ENCODE data around the gene CCNK.

Gene CCNK

DNA sequence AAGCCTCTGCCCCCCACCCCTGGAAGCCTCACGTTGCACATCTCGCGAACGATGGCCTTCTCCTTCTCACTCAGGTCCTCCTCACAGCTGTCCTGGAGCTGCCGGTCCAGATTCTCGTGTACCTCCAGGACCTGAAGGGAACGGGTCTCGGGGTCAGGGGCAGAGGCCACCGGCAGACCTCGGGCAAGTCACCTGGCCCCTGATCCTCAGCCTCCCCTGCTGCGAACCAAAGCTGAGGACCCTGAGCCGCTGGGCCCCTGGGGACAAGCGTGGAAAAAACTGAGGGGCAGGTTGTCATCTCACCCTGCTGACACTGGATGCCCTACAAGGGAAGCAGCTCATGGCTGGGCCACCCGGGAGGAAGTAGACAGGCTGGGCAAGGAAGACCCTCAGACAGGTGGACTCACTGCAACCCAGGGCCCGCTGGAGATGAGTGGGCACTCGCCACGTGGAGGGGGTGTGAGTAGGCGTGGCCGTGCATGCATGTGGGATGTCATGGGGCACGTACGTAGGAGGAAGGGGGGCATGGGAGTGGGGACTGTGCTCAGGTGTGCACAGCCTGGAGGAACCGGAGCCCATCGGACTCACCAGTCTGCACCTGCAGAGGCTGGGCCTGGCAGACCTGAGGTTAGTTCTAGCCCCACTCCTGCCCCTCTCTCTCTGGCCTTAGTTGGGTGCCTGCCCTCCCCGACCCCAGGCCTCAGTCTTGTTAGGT, 35.1 kb downstream of the CCNK start:
- Histone ChIP-seq H4K20me1 (ENCODE audit: control insufficient read depth, insufficient read depth, low read depth, low read length) (no peaks in the 10 kb centered on the region), H3K36me3 (ENCODE audit: control insufficient read depth, low read length) (no peaks in the 10 kb centered on the region), H3F3A (ENCODE audit: control insufficient read depth, insufficient read depth) (peaks cover under 1% of the 10 kb centered on the region; the same call in 1 of the 2 replicates), H3K4me3 (ENCODE audit: low read length) (no peak overlapping the region), H3K4me1 (ENCODE audit: control insufficient read depth, low read length) (no peaks in the 10 kb centered on the region), H3K79me2 (ENCODE audit: control insufficient read depth, low read length) (no peaks in the 10 kb centered on the region), H3K27ac (ENCODE audit: low read depth, low read length) (no peak overlapping the region), H3K9me2 (replicated peaks; ENCODE audit: control insufficient read depth, low read length) (no peaks in the 10 kb centered on the region), H3K4me2 (ENCODE audit: low read length) (no peak overlapping the region), H3K9me3 (ENCODE audit: control insufficient read depth, insufficient read depth, low read length) (no peaks in the 10 kb centered on the region), H3K27me3 (ENCODE audit: control insufficient read depth, low read length) (no peaks in the 10 kb centered on the region)
- no peak for TF ChIP-seq CTCF (IDR thresholded peaks at IDR 0.05; ENCODE audit: low read depth, low read length, poor library complexity, severe bottlenecking)
- no peak for TF ChIP-seq EZH2phosphoT487 (IDR thresholded peaks at IDR 0.05; ENCODE audit: borderline replicate concordance, low read length)

GRCh38 chr14:99516871-99517642, 35.8 kb downstream of the CCNK start:
- Histone ChIP-seq H3K36me3 (ENCODE audit: control insufficient read depth, low read length) (no peaks in the 10 kb centered on the region), H3K27me3 (ENCODE audit: control insufficient read depth, low read length) (no peaks in the 10 kb centered on the region), H3K4me1 (ENCODE audit: control insufficient read depth, low read length) (no peaks in the 10 kb centered on the region), H3K4me3 (ENCODE audit: low read length) (no peak overlapping the region), H3K9me2 (replicated peaks; ENCODE audit: control insufficient read depth, low read length) (no peaks in the 10 kb centered on the region), H3F3A (ENCODE audit: control insufficient read depth, insufficient read depth) (no peaks in the 10 kb centered on the region), H3K79me2 (ENCODE audit: control insufficient read depth, low read length) (no peaks in the 10 kb centered on the region), H3K27ac (ENCODE audit: low read depth, low read length) (no peak overlapping the region), H3K9me3 (ENCODE audit: control insufficient read depth, insufficient read depth, low read length) (no peaks in the 10 kb centered on the region), H4K20me1 (ENCODE audit: control insufficient read depth, insufficient read depth, low read depth, low read length) (no peaks in the 10 kb centered on the region), H3K4me2 (ENCODE audit: low read length) (no peak overlapping the region)
- TF ChIP-seq EZH2phosphoT487 (IDR thresholded peaks at IDR 0.05; ENCODE audit: borderline replicate concordance, low read length): no peak
- no peak for TF ChIP-seq CTCF (IDR thresholded peaks at IDR 0.05; ENCODE audit: low read depth, low read length, poor library complexity, severe bottlenecking)

DNA sequence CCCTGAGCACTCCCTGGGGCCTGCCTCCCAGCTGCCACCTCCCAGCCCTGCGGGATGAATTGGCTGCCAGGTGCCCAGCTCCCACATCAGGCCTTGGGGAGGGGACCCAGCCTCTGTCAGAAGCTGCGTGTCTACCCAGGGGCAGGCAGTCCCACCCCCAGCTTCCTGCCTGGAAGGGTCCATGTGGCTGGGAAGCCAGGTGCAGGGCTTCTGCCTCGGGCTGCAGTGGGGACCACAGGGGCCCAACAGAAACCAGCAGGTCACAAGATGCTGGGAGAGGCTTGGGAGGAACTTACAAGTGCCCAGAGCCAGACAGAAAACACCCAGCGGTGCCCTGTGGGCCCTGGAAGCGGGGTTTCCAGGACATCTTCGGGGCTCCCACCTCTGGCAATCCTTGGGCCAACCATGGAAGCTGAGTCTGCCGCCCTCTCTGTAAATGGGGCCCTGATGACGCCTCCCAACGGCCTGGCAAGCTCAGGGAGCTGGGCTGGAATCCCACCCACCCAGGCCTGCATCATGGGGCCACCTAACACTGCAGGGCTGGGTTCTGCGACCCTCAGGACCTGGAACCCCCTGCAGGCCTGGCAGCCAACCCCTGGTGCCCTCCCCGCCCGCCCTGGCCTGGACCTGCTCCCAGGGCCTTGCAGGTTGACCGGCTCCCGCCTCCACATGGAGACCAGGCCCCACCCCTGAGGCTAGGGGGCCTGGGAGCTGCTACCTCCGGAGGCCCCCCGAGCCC, 36.6 kb downstream of the CCNK start:
- Histone ChIP-seq H4K20me1 (ENCODE audit: control insufficient read depth, insufficient read depth, low read depth, low read length) (no peaks in the 10 kb centered on the region), H3K9me2 (replicated peaks; ENCODE audit: control insufficient read depth, low read length) (no peaks in the 10 kb centered on the region), H3K27ac (ENCODE audit: low read depth, low read length) (no peak overlapping the region), H3K36me3 (ENCODE audit: control insufficient read depth, low read length) (no peaks in the 10 kb centered on the region), H3K27me3 (ENCODE audit: control insufficient read depth, low read length) (no peaks in the 10 kb centered on the region), H3K79me2 (ENCODE audit: control insufficient read depth, low read length) (no peaks in the 10 kb centered on the region), H3K4me2 (ENCODE audit: low read length) (no peak overlapping the region), H3K4me1 (ENCODE audit: control insufficient read depth, low read length) (no peaks in the 10 kb centered on the region), H3K4me3 (ENCODE audit: low read length) (no peak overlapping the region), H3K9me3 (ENCODE audit: control insufficient read depth, insufficient read depth, low read length) (no peaks in the 10 kb centered on the region), H3F3A (ENCODE audit: control insufficient read depth, insufficient read depth) (no peaks in the 10 kb centered on the region)
- TF ChIP-seq CTCF (IDR thresholded peaks at IDR 0.05; ENCODE audit: low read depth, low read length, poor library complexity, severe bottlenecking) (no peak), EZH2phosphoT487 (IDR thresholded peaks at IDR 0.05; ENCODE audit: borderline replicate concordance, low read length) (no peak)
